ENCODE measurements around the gene EYA3. TPM values are rescaled to one million over a fixed set of nuclear protein-coding genes. Genes with fewer than 3 reads are reported as not detected.

The EYA3 gene
- total RNA-seq, 1 experiment from 2014 or later: 29.4 TPM

GRCh38 chr1:27968692-27969091 lies 119.7 kb downstream of the EYA3 start:
- TF ChIP-seq FOXK1 (CRISPR knock-in tag; IDR thresholded peaks at IDR 0.05): no peak
- no peak for TF ChIP-seq ZBTB43 (CRISPR knock-in tag; IDR thresholded peaks at IDR 0.05)
- no peak for TF ChIP-seq SOX15 (CRISPR knock-in tag; IDR thresholded peaks at IDR 0.05)
- TF ChIP-seq EMX1 (CRISPR knock-in tag; IDR thresholded peaks at IDR 0.05): no peak
- no peak for TF ChIP-seq MLX (CRISPR knock-in tag; IDR thresholded peaks at IDR 0.05)
- no peak for TF ChIP-seq AR (CRISPR knock-in tag; IDR thresholded peaks at IDR 0.05)
- TF ChIP-seq JAZF1 (CRISPR knock-in tag; IDR thresholded peaks at IDR 0.05): no peak
- DNase-seq (ENCODE audit: low spot score) (no peak), ATAC-seq (no peak)
- CTCF ChIA-PET: no interaction called here
- Mint-ChIP-seq H3K9me3 (no peaks in the 10 kb centered on the region), H3K27me3 (ENCODE audit: low read depth) (no peaks in the 10 kb centered on the region), H3K4me1 (no peaks in the 10 kb centered on the region), H3K27ac (no peak overlapping the region), H3K4me3 (no peak overlapping the region), H3K36me3 (peaks cover 3% of the 10 kb centered on the region; the same call in 1 of the 2 replicates)
- POLR2A ChIA-PET: no interaction called here

- Mint-ChIP-seq H3K27ac (no peak overlapping the region), H3K4me1 (no peaks in the 10 kb centered on the region), H3K27me3 (ENCODE audit: low read depth) (no peaks in the 10 kb centered on the region), H3K9me3 (no peaks in the 10 kb centered on the region), H3K4me3 (no peak overlapping the region), H3K36me3 (peaks cover 3% of the 10 kb centered on the region; the same call in 1 of the 2 replicates)
- CTCF ChIA-PET: interaction anchor here (0.8 kb wide), 1 partner anchor 28 kb away, joined by 3 read pairs; no protein-coding TSS in a partner anchor
- ATAC-seq: no peak
- POLR2A ChIA-PET: no interaction called here
- DNase-seq (ENCODE audit: low spot score): no peak
- TF ChIP-seq MYBL2 (CRISPR knock-in tag; IDR thresholded peaks at IDR 0.05) (no peak), ESRRA (CRISPR knock-in tag; IDR thresholded peaks at IDR 0.05; ENCODE audit: borderline replicate concordance) (no peak), NR2C2 (CRISPR knock-in tag; IDR thresholded peaks at IDR 0.05) (no peak), ZNF532 (CRISPR knock-in tag; IDR thresholded peaks at IDR 0.05; ENCODE audit: borderline replicate concordance) (no peak), USF2 (CRISPR knock-in tag; IDR thresholded peaks at IDR 0.05) (no peak), EMX1 (CRISPR knock-in tag; IDR thresholded peaks at IDR 0.05) (no peak), CTCF (IDR thresholded peaks at IDR 0.05) (no peak), ATF1 (CRISPR knock-in tag; IDR thresholded peaks at IDR 0.05) (no peak), NFE2L1 (CRISPR knock-in tag; IDR thresholded peaks at IDR 0.05) (no peak)
Measured at GRCh38 chr1:27967884-27968466, 120.4 kb downstream of the EYA3 start.

Data from WTC11 (cell line).